Hippocampal formation (tissue), 2 donors: Measurements from ENCODE around the gene NCOA3.

Experiments used
- DNase-seq, 2 donors: peaks; one replicate each; lab custom pipeline; 2025; lab: John Stamatoyannopoulos, UW

The NCOA3 gene

DNA sequence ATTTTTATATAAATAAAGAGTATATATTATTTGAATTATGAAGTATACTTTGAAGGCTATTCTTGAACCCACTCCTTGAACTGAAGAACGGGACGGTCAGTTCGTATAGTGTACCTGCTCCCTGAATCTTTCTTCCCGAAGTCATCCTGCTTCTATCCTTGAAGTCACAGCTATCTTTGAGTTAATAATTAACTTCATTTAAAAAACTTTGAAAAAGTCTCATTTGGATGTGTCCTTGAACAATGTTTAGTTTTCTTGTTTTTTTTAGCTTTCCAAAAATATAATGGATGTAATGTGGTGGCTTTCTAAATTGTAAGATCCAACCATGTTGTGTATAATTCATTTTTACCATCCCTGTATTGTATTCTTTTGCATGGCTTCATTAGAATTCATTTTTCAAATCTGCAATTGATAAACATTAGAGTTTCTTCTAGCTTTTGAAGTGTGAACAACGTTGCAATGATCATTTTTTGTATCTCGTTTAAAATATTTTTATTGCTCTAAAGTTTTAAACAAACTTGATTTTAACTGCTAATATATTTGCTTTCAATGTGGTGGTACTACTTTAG, 94.4 kb downstream of the NCOA3 start:
- DNase-seq: no peak

DNA sequence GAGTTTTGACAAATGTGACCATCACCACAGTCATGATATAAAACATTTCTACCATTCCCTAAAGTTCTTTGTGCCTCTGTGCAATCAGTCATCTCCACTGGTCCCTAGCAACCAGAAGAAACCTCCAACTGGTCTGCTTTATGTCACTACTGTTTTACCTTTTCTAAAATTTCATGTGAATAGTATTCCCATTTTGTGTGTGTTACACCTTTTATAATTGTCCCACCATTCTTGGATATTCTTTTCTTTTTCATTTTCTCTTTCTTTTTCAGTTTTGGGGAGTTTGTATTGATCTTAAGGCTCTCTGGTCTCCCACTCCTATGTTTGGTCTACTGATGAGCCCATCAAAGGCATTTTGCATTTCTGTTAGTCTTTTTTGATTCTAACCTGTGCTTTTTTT, 95.4 kb downstream of the NCOA3 start:
- DNase-seq: no peak

DNA sequence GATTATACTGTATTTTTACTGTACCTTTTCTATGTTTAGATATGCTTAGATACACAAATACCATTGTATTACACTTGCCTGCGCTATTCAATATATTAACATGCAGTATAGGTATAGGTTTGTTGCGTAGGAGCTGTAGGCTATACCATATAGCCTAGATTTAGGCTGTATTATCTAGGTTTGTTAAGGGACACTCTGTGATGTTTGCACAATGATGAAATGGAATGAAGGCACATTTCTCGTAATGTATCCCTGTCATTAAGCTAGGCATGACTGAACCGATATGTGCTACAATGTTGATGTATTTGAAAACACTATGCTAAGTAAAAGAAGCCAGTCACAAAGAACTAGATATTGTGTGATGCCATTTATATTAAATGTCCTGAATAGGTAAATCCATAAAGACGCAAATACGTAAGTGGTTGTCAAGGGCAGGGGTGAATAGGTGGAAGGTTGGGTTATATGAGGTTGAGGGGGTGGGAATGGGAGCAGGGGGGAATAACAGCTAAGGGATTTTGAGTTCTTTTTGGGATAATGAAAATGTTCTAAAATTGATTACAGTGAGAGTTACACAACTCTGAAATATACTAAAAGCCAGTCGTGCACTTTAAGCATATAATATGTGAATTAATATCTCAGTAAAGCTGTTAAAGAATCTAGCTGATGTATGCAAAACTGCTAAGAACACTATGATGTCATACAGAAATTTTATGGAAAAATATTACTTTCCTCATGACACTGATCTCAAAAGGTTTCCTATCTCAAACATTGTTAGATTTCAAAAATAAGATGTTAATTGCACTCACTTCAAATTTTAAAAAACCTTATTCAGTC, 97.4 kb downstream of the NCOA3 start:
- no peak for DNase-seq

DNA sequence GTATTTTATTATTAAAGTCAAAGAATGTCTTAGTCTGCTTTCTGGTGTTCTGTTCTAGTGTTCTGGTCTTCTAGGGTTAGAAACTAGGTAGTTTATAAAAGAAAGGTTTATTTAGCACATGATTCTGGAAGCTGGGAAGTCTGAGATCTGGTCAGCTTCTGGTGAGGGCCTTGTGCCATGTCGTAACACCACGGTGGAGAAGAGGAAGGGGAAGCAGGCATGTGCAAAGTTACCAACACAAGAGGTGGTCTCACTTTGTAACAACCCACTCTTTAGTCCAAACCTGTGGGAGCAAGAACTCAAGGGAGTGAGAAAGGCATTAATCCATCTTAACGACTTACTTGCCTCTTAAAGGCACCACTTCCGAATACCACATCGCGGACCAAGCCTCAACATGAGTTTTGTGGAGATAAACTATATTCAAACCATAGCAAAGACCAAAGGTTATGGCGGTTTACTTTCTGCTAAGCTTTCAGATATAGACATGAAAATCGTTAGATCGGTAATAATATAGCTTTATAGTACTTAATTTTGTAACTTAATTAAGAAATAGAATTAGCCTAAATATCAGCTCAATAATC, 99.4 kb downstream of the NCOA3 start:
- no peak for DNase-seq

DNA sequence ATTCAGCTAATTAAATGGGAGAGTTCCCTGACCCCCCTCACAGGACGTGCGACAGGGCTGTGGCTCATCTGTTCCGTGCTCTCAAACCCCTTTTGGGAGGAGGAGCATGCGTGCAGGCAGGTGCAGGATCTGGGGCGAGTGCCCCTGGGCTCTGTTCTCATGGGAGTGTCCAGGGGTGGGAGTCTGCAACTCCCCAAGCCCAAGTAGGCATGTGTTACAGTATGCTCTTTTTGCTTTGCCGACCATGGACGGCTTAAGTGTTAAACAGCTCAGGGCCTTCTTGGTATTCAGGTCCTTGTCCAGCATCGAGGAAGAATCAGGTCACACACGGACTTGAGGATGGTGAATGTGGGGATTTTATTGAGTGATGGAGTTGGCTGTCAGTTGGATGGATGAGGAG, 101.6 kb downstream of the NCOA3 start:
- no peak for DNase-seq

DNA sequence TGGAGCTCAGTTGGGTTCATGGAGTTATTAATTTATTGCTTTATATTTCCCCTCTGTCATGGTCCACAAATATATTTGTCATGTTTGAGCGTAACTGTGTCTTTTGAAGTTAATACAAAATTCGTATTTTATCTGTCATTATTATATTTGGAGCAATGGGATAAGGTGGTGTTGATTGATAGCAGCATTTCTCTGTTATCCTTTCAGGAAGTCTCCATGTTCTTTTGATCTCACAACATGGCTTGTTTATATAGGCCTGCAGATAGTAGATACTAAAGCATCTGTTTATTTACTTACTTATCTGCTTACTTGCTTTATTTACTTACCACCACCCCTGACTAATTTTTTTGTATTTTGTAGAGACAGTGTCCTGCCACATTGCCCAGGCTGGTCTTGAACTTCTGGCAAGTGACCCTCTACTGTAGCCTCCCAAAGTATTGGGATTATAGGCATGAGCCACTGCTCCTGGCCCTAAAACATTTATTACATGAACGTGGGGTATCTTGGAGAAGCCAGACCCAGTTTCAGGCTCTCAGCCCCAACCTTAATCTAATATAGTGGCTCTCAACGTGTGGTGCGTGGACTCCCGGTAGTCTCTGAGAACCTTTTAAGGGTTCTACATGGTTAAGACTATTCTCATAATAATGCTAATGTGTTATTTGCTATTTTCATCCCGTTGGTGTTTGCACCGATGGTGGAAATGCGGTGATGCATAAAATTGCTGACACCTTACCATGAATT, 104.2 kb downstream of the NCOA3 start:
- DNase-seq: no peak

DNA sequence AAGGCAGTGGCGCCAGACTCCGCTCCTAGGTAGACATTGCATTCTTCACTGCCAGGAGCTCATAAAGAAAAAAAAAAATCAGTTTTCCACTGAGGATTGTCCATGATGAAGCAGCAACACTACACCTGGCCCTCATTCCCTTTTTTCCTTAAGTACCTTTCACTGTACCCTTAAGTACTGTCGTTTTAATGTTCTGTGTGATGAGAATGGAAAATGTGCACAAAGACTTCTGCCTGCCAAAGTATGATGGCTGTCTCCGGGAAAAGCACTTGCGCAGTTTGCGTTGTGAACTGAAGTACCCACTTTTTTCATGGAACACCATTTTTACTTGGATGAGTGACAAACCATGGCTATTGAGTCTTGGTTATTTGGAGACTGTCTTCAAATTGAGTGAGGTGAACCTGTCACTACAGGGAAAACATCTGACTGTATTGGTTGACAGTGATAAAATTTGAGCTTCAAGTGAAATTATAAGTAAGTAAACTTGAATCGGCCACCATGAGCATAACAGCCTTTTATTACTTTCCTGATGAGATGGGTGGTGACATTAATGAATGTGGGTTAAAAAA, 104.8 kb downstream of the NCOA3 start:
- DNase-seq: no peak

DNA sequence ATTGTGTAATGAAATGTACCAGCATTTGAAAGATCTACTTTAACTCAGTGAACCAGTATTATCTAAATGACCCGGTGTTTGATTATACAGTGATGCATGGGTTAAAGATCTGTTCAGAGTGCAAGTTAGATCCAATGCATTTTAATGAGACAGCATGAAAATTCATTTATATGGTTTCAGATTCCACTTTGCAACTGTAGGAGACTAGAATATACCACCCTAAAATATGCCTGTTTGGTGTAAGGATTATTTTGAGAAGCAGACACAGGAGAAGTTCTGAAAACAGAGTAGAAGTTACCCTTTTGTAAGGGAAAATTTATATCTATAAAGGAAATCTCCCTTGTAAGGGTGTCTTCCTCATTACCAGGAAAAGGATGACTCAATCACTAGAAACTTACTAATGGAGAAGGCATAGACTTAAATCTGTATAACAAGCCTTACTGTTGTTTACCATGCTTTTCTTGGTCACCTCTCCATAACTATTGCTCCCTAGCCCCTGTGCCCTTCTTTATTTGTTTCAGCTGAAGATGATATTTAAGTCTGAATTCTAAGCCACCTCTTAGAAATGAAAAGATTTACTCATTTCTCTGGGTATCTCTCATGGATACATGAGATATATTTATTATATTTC, 105.4 kb downstream of the NCOA3 start:
- no peak for DNase-seq

DNA sequence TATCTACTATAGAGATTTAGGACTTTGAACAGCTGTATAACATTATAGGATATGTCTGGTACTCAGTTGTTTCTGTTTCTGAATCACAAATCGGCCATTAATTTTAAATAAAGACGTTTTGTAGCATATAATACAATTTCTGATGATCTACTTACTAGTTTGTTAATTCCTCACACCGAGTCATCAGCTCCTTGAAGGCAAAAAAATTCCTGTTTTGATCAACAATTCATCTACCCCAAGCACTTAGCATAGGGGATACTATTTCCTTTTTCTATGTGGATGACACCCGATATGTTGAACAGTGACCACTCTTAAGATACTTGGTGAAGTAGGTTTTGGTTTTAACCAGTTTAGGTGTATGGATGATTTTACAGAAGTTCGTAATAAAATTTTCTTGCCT, 107.3 kb downstream of the NCOA3 start:
- no peak for DNase-seq

DNA sequence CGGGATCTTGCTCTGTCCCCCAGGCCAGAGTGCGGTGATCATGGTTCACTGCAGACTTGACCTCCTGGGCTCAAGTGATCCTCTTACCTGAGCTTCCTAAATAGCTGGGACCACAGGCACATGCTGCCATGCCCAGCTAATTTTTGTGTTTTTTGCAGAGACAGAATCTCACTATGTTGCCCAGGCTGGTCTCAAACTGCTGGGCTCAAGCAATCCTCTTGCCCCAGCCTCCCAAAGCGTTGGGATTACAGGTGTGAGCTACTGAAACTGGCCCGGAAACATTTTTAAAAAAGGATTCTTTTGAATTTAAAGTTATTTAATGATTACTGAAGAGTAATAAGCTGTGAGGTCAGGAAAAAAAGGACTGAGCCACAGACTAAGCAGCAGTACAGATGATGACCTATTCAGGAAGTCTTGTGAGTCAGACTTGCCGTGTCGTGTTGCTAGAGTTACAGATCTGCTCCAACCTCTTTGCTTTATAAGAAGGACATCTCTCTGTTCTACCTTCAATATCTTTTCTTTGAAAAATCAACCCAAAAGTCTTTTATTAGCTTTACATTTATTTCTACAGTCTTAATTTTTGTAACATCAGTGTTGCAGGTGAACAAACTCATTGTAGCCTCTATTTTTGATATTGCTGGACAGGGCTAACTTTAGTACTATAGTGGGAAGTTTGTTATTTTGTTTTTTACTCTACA, 108.7 kb downstream of the NCOA3 start:
- no peak for DNase-seq

DNA sequence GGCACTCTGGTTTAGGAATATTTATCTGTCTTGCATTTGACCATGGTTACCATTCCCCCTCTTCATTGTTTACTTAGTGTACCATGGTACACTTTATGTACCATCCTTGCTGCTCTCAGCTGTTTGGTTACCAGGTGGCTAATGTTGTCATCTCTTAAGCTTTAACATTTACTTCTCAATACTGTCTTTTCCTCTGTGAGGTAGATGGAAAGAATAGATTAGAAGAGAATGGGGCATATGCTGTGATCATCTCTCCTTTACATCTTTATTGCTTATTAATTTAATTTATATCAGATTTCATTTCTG, 109.2 kb downstream of the NCOA3 start:
- DNase-seq: no peak

DNA sequence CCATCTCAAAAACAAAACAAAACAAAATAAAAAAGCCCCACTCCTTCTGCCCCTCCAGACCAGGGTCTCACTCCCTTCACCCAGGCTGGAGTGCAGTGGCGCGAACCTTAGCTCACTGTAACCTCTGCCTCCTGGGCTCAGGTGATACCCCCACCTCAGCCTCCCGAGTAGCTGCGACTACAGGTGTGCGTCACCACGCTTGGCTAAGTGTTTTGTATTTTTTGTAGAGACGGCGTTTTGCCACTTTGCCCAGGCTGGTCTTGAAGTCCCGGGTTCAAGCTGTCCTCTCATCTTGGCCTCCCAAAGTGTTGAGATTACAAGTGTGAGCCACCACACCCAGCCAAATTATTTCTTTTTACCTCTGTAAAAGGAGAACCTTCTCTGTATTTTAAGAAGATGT, 110.1 kb downstream of the NCOA3 start:
- DNase-seq: no peak

DNA sequence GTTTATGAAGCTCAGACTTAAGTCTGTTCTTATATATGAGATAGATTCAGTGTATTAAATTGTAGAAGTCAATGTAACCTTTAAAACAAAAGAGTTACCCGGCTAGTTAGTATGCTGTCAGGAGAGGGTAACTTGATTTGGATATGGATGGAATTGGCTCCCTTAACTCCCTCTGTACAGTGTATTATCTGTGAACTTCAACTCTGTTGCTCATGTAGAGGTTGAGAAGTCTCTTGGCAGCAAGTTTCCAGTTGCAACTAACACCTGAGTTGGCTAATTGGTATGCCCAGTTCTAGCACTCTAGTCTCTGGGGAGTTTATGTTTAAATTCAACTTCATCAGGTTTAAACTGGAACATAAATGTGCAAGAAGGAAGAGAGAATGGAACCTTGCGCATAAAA, 111.0 kb downstream of the NCOA3 start:
- no peak for DNase-seq

DNA sequence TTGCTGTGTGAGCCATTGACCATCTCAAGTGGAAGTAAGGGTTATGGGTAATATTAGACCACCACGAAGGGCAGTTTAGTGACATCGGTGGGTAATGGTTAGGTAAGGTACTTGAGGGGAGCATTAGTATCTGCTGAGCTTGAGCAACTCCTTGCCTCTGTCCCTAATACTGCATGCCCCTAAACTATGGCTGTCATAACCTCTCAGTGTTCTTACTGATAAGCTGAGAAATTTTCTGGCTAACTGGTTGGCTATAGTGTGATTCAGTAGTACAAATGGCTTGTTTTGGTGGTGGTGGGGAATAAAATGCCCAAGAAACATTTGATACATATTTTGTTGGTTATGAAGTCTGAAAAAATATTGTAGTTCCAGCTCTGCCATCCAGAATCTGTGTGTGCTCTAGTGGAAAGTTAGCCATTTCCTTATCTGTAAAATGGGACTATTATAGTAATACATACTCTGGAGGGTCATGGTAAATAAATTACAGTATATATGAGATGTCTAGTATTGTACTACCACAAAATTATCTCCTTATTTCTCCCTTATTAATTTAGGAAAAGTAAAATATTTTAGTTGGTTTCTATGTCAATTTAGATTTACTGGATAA, 113.1 kb downstream of the NCOA3 start:
- DNase-seq: no peak

DNA sequence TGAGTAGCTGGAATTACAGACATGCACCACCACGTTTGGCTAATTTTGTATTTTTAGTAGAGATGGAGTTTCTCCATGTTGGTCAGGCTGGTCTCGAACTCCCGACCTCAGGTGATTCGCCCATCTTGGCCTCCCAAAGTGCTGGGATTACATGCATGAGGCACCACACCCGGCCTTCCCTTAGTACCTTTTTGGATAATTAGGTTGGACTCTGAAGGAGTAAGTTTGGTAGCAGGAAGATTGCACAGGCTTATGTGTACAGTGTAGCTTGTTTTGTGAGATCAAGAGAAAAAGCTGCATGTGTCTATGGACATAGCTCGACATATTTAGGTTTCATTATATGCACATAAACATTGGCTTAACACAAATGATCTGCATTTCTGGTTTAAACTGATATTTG, 116.8 kb downstream of the NCOA3 start:
- no peak for DNase-seq

DNA sequence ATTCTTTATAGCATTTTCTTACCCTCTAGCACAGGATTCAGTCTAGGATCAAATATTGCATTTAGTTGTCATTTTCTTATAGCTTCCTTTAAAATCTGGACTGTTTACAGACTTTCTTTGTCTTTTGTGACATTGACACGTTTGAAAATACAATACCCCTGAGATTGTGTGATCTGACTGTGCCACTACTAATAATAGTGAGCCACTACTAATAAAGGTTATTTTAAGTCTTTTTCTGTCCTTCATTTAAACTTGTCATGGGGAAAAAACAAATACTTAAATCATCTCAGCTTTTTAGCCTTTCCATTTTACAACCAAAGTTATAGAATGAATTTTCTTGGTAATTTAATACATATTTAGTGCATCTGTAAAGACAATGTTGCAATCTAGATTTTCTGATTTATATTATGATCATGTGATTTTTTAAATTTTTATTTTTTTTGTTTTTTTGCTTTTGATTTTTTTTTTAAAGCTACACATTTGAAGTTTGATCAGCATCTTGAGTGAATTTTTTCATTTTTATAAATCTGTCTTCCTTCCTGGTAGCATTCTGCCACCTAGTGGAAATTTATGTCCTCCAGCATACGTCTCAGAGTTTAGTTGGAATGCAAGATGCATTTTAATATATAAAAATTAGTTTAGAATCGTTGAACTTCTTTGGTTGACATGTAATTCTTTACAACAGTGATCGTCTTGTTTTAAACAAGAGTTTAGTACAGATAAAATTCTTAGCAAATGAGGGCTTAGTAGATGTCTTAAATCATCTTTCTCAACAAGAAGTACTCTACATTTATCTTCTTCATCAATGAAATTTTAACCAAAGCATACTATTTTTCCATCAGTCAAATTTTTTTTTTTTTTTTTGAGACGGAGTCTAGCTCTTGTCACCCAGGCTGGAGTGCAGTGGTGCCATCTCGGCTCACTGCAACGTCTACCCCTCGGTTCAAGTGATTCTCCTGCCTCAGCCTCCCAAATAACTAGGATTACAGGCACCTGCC, 119.4 kb downstream of the NCOA3 start:
- DNase-seq: peak in 1 of 2 donors; percentile 49

DNA sequence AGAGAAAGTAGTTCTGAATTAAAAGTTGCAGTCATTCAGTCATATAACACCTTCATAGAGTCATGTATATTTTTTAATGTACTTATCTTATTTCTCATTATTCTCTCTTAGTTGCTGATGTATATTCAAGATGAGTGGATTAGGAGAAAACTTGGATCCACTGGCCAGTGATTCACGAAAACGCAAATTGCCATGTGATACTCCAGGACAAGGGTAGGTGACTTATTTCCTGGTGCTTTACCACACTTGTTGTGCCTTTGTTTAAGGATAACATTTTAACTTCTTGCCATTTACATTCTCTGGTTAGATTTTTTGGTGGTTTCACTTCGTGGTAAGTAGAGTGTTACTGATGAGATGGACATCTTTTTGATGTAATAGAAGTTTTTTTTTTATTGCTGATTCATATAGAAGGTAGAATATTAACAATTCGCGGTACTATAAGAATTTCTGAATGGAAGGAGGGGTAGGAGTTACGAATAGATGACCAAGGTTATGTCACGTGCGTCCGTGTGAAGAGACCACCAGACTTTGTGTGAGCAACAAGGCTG, 120.5 kb downstream of the NCOA3 start:
- DNase-seq: no peak

DNA sequence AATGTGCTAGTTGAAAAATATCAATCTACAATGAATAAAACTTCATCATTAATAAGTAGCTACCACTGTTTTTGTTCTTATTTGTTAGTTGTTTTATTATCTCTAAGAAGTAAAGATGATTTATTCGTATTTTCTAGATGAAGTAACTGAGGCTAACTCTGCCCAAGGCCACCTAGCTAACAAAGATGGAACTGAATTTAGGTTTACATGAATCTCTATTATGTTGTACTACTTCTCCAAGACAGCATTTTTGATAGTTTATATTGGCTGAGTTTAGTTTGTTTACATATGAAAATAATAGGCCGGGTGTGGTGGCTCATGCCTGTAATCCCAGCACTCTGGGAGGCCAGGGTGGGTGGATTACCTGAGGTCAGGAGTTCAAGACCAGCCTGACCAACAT, 121.5 kb downstream of the NCOA3 start:
- DNase-seq: no peak

DNA sequence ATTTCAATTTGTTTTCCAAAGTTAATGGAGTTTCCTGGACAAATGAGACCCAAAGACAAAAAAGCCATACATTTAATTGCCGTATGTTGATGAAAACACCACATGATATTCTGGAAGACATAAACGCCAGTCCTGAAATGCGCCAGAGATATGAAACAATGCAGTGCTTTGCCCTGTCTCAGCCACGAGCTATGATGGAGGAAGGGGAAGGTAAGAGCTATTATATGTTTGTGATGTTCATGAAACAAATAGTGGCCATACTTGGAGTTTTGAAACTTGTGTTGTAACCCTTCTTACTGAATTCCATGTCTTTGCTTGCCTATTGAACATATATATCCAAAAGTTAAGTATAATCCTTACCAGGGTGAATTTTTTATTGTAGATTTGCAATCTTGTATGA, 125.9 kb downstream of the NCOA3 start:
- no peak for DNase-seq

DNA sequence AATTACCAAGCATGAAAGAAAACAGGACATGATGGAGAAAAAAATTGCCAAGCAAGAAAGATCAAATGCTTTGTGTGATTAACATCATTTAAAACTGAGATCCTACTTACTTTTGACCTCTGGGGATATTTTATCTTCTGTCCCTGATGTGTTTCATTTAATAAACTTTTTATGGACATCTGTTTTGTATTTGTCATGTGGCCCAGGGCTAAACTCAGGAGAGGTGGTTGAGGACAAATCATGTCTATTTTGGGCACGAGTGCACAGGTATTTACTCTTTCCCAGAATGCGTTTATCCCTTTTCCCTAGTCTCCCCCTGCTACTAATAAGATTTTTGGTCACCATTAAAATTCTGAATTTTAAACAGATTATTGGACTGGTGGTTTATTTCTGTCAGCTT, 128.2 kb downstream of the NCOA3 start:
- no peak for DNase-seq
